K562 (cell line): ENCODE measurements around the gene NDUFA13. TPM values are rescaled to one million over a fixed set of nuclear protein-coding genes. Genes with fewer than 3 reads are reported as not detected.

Experiments
- ATAC-seq: fragments of 200-7000 bp; cut with Tn5 transposase; 3 replicates; pipeline ENCODE4 v1.9.1; 2020; ENCODE audit warnings: moderate library complexity
- BruUV-seq: library from RNA; stranded (reverse); fragments of 400-500 nt; replicated peaks from 2 replicates; lab custom pipeline; 2021; lab: Mats Ljungman, UMichigan
- CTCF ChIA-PET: fragments of 300-600 bp; formaldehyde crosslinking; extraction: SDS; loops from one replicate; lab custom pipeline; 2021; ENCODE audit warnings: low intra/inter-chr PET ratio; lab: Yijun Ruan, JAX
- POLR2A ChIA-PET: fragments of 300-600, 350-650 bp; sonication (Branson Sonifier 250); formaldehyde crosslinking; extraction: SDS; loops from one replicate; lab custom pipeline; 2021; ENCODE audit warnings: antibody characterized with exemption, inconsistent platforms; lab: Yijun Ruan, JAX
- DNase-seq, 4 experiments: peaks; one replicate each; pipeline versions ENCODE4 v3.0.0 to v3.0.0-alpha.2; 2011 to 2018; ENCODE audit warnings: low spot score in 3 of 4, mixed read lengths in 3 of 4; ENCODE audit errors: extremely low read depth in 1 of 4
- FAIRE-seq: peaks from 2 replicates; lab custom pipeline; 2011; peaks lifted over from hg19 to GRCh38; lab: Jason Lieb, UNC
- H2AFZ ChIP-seq: 2 replicates; pipeline ENCODE4 v1.6.0; 2011; ENCODE audit warnings: low read depth, low read length, control low read depth, inconsistent platforms
- H3K27ac ChIP-seq: fragments of 200-600 bp; 3 replicates; pipeline ENCODE4 v1.8.0; 2011; ENCODE audit warnings: low read depth, mild to moderate bottlenecking, control low read depth, inconsistent platforms, low read length, moderate library complexity, mixed read lengths; ENCODE audit errors: extremely low read depth
- H3K27me3 ChIP-seq, 2 experiments: fragments of 300-600 bp in 1 of 2; 2 replicates in 1 of 2; 3 replicates in 1 of 2; pipeline versions ENCODE4 v1.6.0 to v1.8.0; 2011; ENCODE audit warnings: inconsistent platforms in 2 of 2, low read length in 2 of 2, mild to moderate bottlenecking in 1 of 2, mixed read lengths in 1 of 2, moderate library complexity in 1 of 2; ENCODE audit not compliant: control insufficient read depth in 2 of 2, insufficient read depth in 2 of 2
- H3K36me3 ChIP-seq: fragments of 300-600 bp; 3 replicates; pipeline ENCODE4 v1.8.0; 2011; ENCODE audit warnings: mild to moderate bottlenecking, low read length, inconsistent platforms; ENCODE audit not compliant: control insufficient read depth, insufficient read depth
- H3K4me1 ChIP-seq, 2 experiments: fragments of 200-600 bp in 1 of 2; replicated peaks in 1 of 2; 2 replicates in 1 of 2; 3 replicates in 1 of 2; pipeline versions ENCODE4 v1.5.1 to v1.8.0; 2011; ENCODE audit warnings: inconsistent platforms in 2 of 2, low read length in 2 of 2, mild to moderate bottlenecking in 1 of 2, mixed read lengths in 1 of 2, moderate library complexity in 1 of 2; ENCODE audit not compliant: control insufficient read depth in 2 of 2, insufficient read depth in 2 of 2
- H3K4me2 ChIP-seq: 2 replicates; pipeline ENCODE4 v1.6.1; 2011; ENCODE audit warnings: low read length, control low read depth, inconsistent platforms, mixed read lengths; ENCODE audit not compliant: insufficient read depth
- H3K4me3 ChIP-seq: fragments of 200-600 bp; sonication (generic), shearing (Covaris generic); 2 replicates; pipeline ENCODE4 v1.5.1; 2016; ENCODE audit warnings: control low read depth, inconsistent platforms
- H3K79me2 ChIP-seq: fragments of 200-600 bp; 3 replicates; pipeline ENCODE4 v1.8.0; 2011; ENCODE audit warnings: low read length, inconsistent platforms; ENCODE audit not compliant: control insufficient read depth, insufficient read depth
- H3K9ac ChIP-seq, 2 experiments: 2 replicates each; pipeline versions ENCODE4 v1.6.0 to v1.6.1; 2011; ENCODE audit warnings: low read depth in 2 of 2, low read length in 2 of 2, control low read depth in 1 of 2, inconsistent platforms in 1 of 2, mild to moderate bottlenecking in 1 of 2, mixed read lengths in 1 of 2; ENCODE audit not compliant: insufficient read depth in 1 of 2
- H3K9me1 ChIP-seq: one replicate; pipeline ENCODE4 v1.6.0; 2011; ENCODE audit warnings: inconsistent platforms, mild to moderate bottlenecking, low read length, moderate library complexity; ENCODE audit not compliant: control insufficient read depth, insufficient read depth
- H3K9me3 ChIP-seq: replicated peaks from 2 replicates; pipeline ENCODE4 v1.5.1; 2011; ENCODE audit warnings: low read depth, low read length, inconsistent platforms; ENCODE audit not compliant: control insufficient read depth, insufficient read depth
- H4K20me1 ChIP-seq: replicated peaks from 2 replicates; pipeline ENCODE4 v1.6.1; 2011; ENCODE audit warnings: low read length, inconsistent platforms, mixed read lengths; ENCODE audit not compliant: control insufficient read depth, insufficient read depth
- ARID2 ChIP-seq: fragments of 450-650 bp; IDR thresholded peaks from 2 replicates; pipeline ENCODE4 v1.6.1; 2017; ENCODE audit warnings: antibody characterized with exemption, mild to moderate bottlenecking
- CTCF ChIP-seq, 3 experiments: IDR thresholded peaks in 2 of 3; conservative IDR thresholded peaks in 1 of 3; 2 replicates each; pipeline ENCODE4 v1.5.1; 2011 to 2012; ENCODE audit warnings: low read length in 3 of 3, mild to moderate bottlenecking in 3 of 3, control low read depth in 2 of 3, improper control_type of control experiment in 1 of 3, inconsistent platforms in 1 of 3, low read depth in 1 of 3, mixed read lengths in 1 of 3, moderate library complexity in 1 of 3; ENCODE audit not compliant: insufficient read depth in 2 of 3
- ELF1 ChIP-seq: fragments of 200-800 bp; sonication (Bioruptor generic); IDR thresholded peaks from 2 replicates; pipeline ENCODE4 v1.6.1; 2016; ENCODE audit warnings: missing genetic modification characterization, missing compliant biosample characterization
- ETS2 ChIP-seq: IDR thresholded peaks from 2 replicates; pipeline ENCODE4 v1.6.1; 2016; ENCODE audit warnings: borderline replicate concordance, missing genetic modification characterization, mild to moderate bottlenecking, moderate library complexity, missing compliant biosample characterization; ENCODE audit not compliant: poor library complexity, severe bottlenecking
- HMG20A ChIP-seq: fragments of 450-650 bp; formaldehyde crosslinking; conservative IDR thresholded peaks from 2 replicates; pipeline ENCODE4 v1.4.0; 2020; ENCODE audit warnings: mild to moderate bottlenecking, mixed read lengths
- KLF16 ChIP-seq: IDR thresholded peaks from 2 replicates; pipeline ENCODE4 v1.6.1; 2016; ENCODE audit warnings: antibody characterized with exemption
- MCM3 ChIP-seq: fragments of 450-650 bp; IDR thresholded peaks from 2 replicates; pipeline ENCODE4 v1.6.1; 2016
- MIER1 ChIP-seq: fragments of 450-650 bp; IDR thresholded peaks from 2 replicates; pipeline ENCODE4 v1.6.1; 2016; ENCODE audit warnings: antibody characterized with exemption, mild to moderate bottlenecking, low read depth
- PTBP1 ChIP-seq: fragments of 200-400 bp; formaldehyde crosslinking; IDR thresholded peaks from 2 replicates; pipeline ENCODE4 v1.6.1; 2017; ENCODE audit warnings: low read depth, low read length
- ZBTB7A ChIP-seq: IDR thresholded peaks from 2 replicates; pipeline ENCODE4 v1.6.1; 2011; ENCODE audit warnings: low read depth, mild to moderate bottlenecking, low read length, moderate library complexity, borderline replicate concordance; ENCODE audit not compliant: control insufficient read depth
- ZC3H8 ChIP-seq: fragments of 450-650 bp; IDR thresholded peaks from 2 replicates; pipeline ENCODE4 v1.6.1; 2017
- ZNF263 ChIP-seq: sonication (generic); formaldehyde crosslinking; IDR thresholded peaks from 2 replicates; pipeline ENCODE4 v1.8.0; 2022; ENCODE audit warnings: mild to moderate bottlenecking, missing genetic modification reagents, borderline replicate concordance
- ZNF274 ChIP-seq: IDR thresholded peaks from 2 replicates; pipeline ENCODE4 v1.6.1; 2011; ENCODE audit warnings: low read depth, mild to moderate bottlenecking, low read length, moderate library complexity, borderline replicate concordance
- ZNF592 ChIP-seq: fragments of 450-650 bp; IDR thresholded peaks from 2 replicates; pipeline ENCODE4 v1.6.1; 2017; ENCODE audit warnings: antibody characterized with exemption, mild to moderate bottlenecking
- ZSCAN29 ChIP-seq: fragments of 450-650 bp; IDR thresholded peaks from 2 replicates; pipeline ENCODE4 v1.6.1; 2017
- WGBS: fragments of 100-300 bp; shearing (Covaris generic); methylation state at CpG from one replicate; pipeline ENCODE4 v1.1.6; 2016; ENCODE audit warnings: low coverage, mixed read lengths; ENCODE audit not compliant: insufficient coverage; ENCODE audit errors: missing lambda C conversion rate; 5-methylcytosine and 5-hydroxymethylcytosine counted together
- in situ Hi-C: fragments of 300-500 bp; cut with MboI; formaldehyde crosslinking; loops from 4 replicates; pipeline ENCODE4 v1.15.0; 2018; ENCODE audit warnings: inconsistent platforms, mixed read lengths
- intact Hi-C: fragments of 100-400 bp; cut with micrococcal nuclease; formaldehyde crosslinking; loops from 2 replicates; pipeline ENCODE4 v1.14.2; 2022
- polyA plus RNA-seq, 8 experiments: library from polyadenylated mRNA; depleted of rRNA in 4 of 8; stranded (reverse) in 5 of 8; unstranded in 3 of 8; fragments of >200 nt; fragmentation: Nextera tagmentation in 2 of 8; fragmentation: Illumina TruSeq in 1 of 8; extraction: Ambion mirVana in 2 of 8; extraction: Trizol in 1 of 8; gene quantifications; 2 replicates each; pipeline versions ENCODE4 v1.2.1 to v1.2.3, GENCODE V29; 2011 to 2014; ENCODE audit warnings: inconsistent platforms in 1 of 8, missing spikeins in 1 of 8
- total RNA-seq, 7 experiments: library from RNA; depleted of rRNA in 6 of 7; stranded (reverse); fragments of >200 nt in 6 of 7; fragmentation: Illumina TruSeq in 2 of 7; extraction: Trizol in 2 of 7; gene quantifications; 2 replicates each; pipeline versions ENCODE4 v1.2.1 to v1.2.3, GENCODE V29; 2011 to 2021; ENCODE audit warnings: low replicate concordance in 1 of 7

NDUFA13 gene
- total and polyA plus RNA-seq, 9 of the 15 experiments (the other 6 are each of a cell fraction or from before 2014, with no cell fraction given), result 146 to 596 (median 429) TPM

- H3K4me1 ChIP-seq, result peaks cover 0 to 27% of the 10 kb centered on the region in 2 experiments; a peak in 2 of 5 replicates
- 0 out of 2 replicates have a peak, but pooled peaks cover 5% of the 10 kb centered on the region for H4K20me1 ChIP-seq
- no peak overlapping the region for H3K4me2 ChIP-seq
- H3K27ac ChIP-seq, result no peak overlapping the region
- WGBS, result 14% methylated on average over 22 of the region's 34 CpGs
- intact Hi-C loops, result loop anchor here (1.0 to 5.0 kb wide), 2 partner anchors 22 to 88 kb away; partner anchors contain the start of gene GMIP
- CTCF ChIA-PET, result interaction anchor here (1.3 kb wide), 1 partner anchor 22 kb away, joined by 9 read pairs; no protein-coding TSS in a partner anchor
- 0 out of 2 replicates have a peak overlapping the region, but pooled peaks have one; percentile 47 for H2AFZ ChIP-seq
- no peaks in the 10 kb centered on the region for H3K9me1 ChIP-seq
- FAIRE-seq (peak; percentile 74), ATAC-seq (peak; percentile 88), DNase-seq (peak; percentile 78 to 88 (median 85))
- POLR2A ChIA-PET, result interaction anchor here (0.6 to 0.7 kb wide), 2 partner anchors 22 to 48 kb away, joined by 3 read pairs; no protein-coding TSS in a partner anchor
- H3K27me3 ChIP-seq, result peaks cover 2 to 36% of the 10 kb centered on the region in 2 experiments; a peak in 4 of 5 replicates
- H3K79me2 ChIP-seq, result no peaks in the 10 kb centered on the region
- H3K36me3 ChIP-seq, result no peaks in the 10 kb centered on the region
- H3K9me3 ChIP-seq, result no peaks in the 10 kb centered on the region
- H3K9ac ChIP-seq, result no peak overlapping the region
- BruUV-seq, result no TSS peak
- no peak overlapping the region for H3K4me3 ChIP-seq
- in situ Hi-C loops, result loop anchor here (10.0 kb wide), 1 partner anchor 400 kb away; no protein-coding TSS in a partner anchor
- peak; percentile 76 to 87 (median 80) for TF ChIP-seq CTCF (IDR thresholded peaks at IDR 0.05 in 2 of 3, conservative IDR thresholded peaks at IDR 0.05 in 1 of 3; ENCODE audit: insufficient read depth in 2 of 3, low read depth in 1 of 3, low read length in 3 of 3)
- no peak for TF ChIP-seq ZNF274
- TF ChIP-seq ETS2 (tag), result no peak
- TF ChIP-seq MCM3, result no peak
- peak; percentile 33; the same call in 1 of the 2 replicates for TF ChIP-seq ZBTB7A
- TF ChIP-seq MIER1, result peak; percentile 4; the same call in 1 of the 2 replicates
- no peak for TF ChIP-seq ARID2
- TF ChIP-seq ZNF263 (CRISPR knock-in tag), result no peak
- TF ChIP-seq HMG20A, result no peak
- TF ChIP-seq KLF16, result 0 out of 2 replicates have a peak, but pooled peaks have one; percentile 24
- TF ChIP-seq ZNF592, result no peak
- no peak for TF ChIP-seq ZSCAN29
- 0 out of 2 replicates have a peak, but pooled peaks have one; percentile 7 for TF ChIP-seq PTBP1
- no peak for TF ChIP-seq ZC3H8
- TF ChIP-seq ELF1 (tag), result no peak
Observed at GRCh38 chr19:19554074-19555023, 38.3 kb downstream of the NDUFA13 start.
